AG09309 (cell line): ENCODE measurements around the gene GATC.

Experiments used
- DNase-seq: peaks from one replicate; pipeline ENCODE4 v3.0.0-alpha.2; 2010; ENCODE audit warnings: low read depth
- H3K4me3 ChIP-seq: 2 replicates; pipeline ENCODE4 v1.5.1; 2011; ENCODE audit warnings: mild to moderate bottlenecking, low read depth, low read length, moderate library complexity; ENCODE audit not compliant: control insufficient read depth
- CTCF ChIP-seq: IDR thresholded peaks from 2 replicates; pipeline ENCODE4 v1.5.1; 2011; ENCODE audit warnings: mild to moderate bottlenecking, low read depth, low read length, inconsistent platforms; ENCODE audit not compliant: insufficient read depth, control insufficient read depth; ENCODE audit errors: missing control alignments

Gene GATC

GRCh38 chr12:120496413-120497340, 50.4 kb downstream of the GATC start:
- TF ChIP-seq CTCF = no peak
- H3K4me3 ChIP-seq = peak overlapping the region; percentile 97
- no peak for DNase-seq

- TF ChIP-seq CTCF = no peak
- DNase-seq = no peak
- peak overlapping the region; percentile 97 for H3K4me3 ChIP-seq
Observed at GRCh38 chr12:120497524-120498150, 51.4 kb downstream of the GATC start.

- DNase-seq = no peak
- H3K4me3 ChIP-seq = no peak overlapping the region
- no peak for TF ChIP-seq CTCF
Observed at GRCh38 chr12:120498870-120499515, 52.7 kb downstream of the GATC start.

GRCh38 chr12:120500581-120500980, 54.3 kb downstream of the GATC start:
- no peak for TF ChIP-seq CTCF
- no peak for DNase-seq
- no peak overlapping the region for H3K4me3 ChIP-seq

- H3K4me3 ChIP-seq = no peak overlapping the region
- DNase-seq = no peak
- TF ChIP-seq CTCF = no peak
Observed at GRCh38 chr12:120504587-120504986, 58.3 kb downstream of the GATC start.

- TF ChIP-seq CTCF = no peak
Observed at GRCh38 chr12:120508537-120508936, 62.3 kb downstream of the GATC start.

More at GRCh38 chr12:120508537-120508936, 62.3 kb downstream of the GATC start:
- H3K4me3 ChIP-seq = no peak overlapping the region
- no peak for DNase-seq
